Activated naive CD8-positive, alpha-beta T cell treated with anti-CD3 and anti-CD28 coated beads, Interleukin-2, amount 50 U/mL, for 24 hours (primary cell): Measurements from ENCODE around the gene OAS3.

Experiments used
- ATAC-seq: fragments of 150-1000 bp; cut with Tn5 transposase; one replicate; pipeline ENCODE4 v1.10.0; 2021
- DNase-seq: peaks from one replicate; pipeline ENCODE4 v3.0.0; 2021
- H3K27ac Mint-ChIP-seq: one replicate; pipeline ENCODE4 v1.8.0; 2021; ENCODE audit warnings: mild to moderate bottlenecking, mixed read lengths
- H3K27me3 Mint-ChIP-seq: one replicate; pipeline ENCODE4 v1.8.0; 2021; ENCODE audit warnings: mixed read lengths
- H3K36me3 Mint-ChIP-seq: one replicate; pipeline ENCODE4 v1.8.0; 2021; ENCODE audit warnings: low read depth, mixed read lengths
- H3K4me1 Mint-ChIP-seq: one replicate; pipeline ENCODE4 v1.8.0; 2021; ENCODE audit warnings: mixed read lengths
- H3K4me3 Mint-ChIP-seq: one replicate; pipeline ENCODE4 v1.8.0; 2021; ENCODE audit warnings: mild to moderate bottlenecking, moderate library complexity, mixed read lengths
- H3K9me3 Mint-ChIP-seq: one replicate; pipeline ENCODE4 v1.8.0; 2021; ENCODE audit warnings: mixed read lengths

OAS3 gene

GRCh38 chr12:112937741-112938719 lies at the start of gene OAS3:
OAS3 (plus strand) TSS chr12:112938474; CDS start chr12:112938531, 57 bp downstream.
- Mint-ChIP-seq H3K4me1 (peaks cover 33% of the 10 kb centered on the region), H3K36me3 (no peaks in the 10 kb centered on the region), H3K27ac (peak within 1 kb of the TSS; percentile 89), H3K27me3 (no peaks in the 10 kb centered on the region), H3K4me3 (peak within 1 kb of the TSS; percentile 93), H3K9me3 (no peaks in the 10 kb centered on the region)
- DNase-seq, result peak; percentile 66
- peak; percentile 56 for ATAC-seq

DNA sequence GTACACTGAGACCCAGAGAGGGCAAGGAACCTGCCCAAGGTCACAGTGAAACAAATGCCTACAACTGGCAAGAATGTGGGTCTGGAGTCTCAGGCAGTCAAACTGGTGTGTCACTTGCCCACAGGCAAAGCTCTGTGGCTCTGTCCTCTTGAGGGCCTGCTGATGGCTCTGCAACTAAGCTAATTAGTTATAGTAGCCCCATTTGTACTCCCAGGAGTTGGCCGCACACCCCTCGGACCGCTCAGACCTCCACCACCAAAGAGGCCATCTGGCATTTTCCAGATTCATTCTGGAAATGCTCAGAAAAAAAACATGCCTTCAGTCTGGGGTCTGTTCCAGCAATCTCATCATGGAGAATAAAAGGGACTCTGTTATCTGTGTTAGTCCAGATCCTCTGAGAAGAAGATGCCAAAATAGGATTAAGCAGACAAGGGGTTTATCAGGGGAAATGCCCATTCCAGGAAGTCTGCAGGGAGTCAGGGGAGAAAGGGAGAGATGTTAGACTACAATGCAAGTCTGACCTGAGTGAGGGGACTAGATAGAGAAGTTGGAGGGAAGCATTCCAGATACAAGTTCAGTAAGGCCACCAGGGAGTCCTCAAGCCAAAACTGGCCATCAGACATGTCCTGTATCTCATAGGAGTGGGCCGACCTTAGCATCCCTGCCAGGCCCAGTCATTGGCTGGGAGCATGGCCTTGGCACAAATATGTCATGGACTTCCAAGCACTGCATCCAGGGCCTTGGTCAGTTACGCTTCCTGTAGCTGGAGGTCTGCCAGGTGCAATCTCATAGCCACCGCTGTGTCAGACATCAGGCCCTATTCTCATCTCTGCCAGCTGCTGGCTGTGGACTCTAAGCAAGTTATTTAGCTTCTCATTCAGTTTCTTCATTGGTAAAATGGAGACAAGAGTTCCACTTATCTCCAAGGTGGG lies 46.9 kb upstream of the OAS3 start:
- Mint-ChIP-seq H3K4me3 (no peak overlapping the region), H3K36me3 (no peaks in the 10 kb centered on the region), H3K4me1 (no peaks in the 10 kb centered on the region), H3K9me3 (no peaks in the 10 kb centered on the region), H3K27me3 (peaks cover 5% of the 10 kb centered on the region), H3K27ac (no peak overlapping the region)
- no peak for ATAC-seq
- DNase-seq, result no peak

- Mint-ChIP-seq H3K9me3 (no peaks in the 10 kb centered on the region), H3K27me3 (peaks cover 10% of the 10 kb centered on the region), H3K27ac (no peak overlapping the region), H3K4me3 (no peak overlapping the region), H3K4me1 (no peaks in the 10 kb centered on the region), H3K36me3 (no peaks in the 10 kb centered on the region)
- no peak for DNase-seq
- ATAC-seq, result no peak
Measured at GRCh38 chr12:112892856-112893255, 45.4 kb upstream of the OAS3 start.

GRCh38 chr12:112894128-112894527 lies 44.1 kb upstream of the OAS3 start:
- H3K27ac Mint-ChIP-seq, result no peak overlapping the region
- no peaks in the 10 kb centered on the region for H3K4me1 Mint-ChIP-seq
- no peak overlapping the region for H3K4me3 Mint-ChIP-seq
- DNase-seq (no peak), ATAC-seq (no peak)
- no peaks in the 10 kb centered on the region for H3K9me3 Mint-ChIP-seq
- H3K36me3 Mint-ChIP-seq, result no peaks in the 10 kb centered on the region
- H3K27me3 Mint-ChIP-seq, result peaks cover 10% of the 10 kb centered on the region

- Mint-ChIP-seq H3K9me3 (no peaks in the 10 kb centered on the region), H3K27ac (no peak overlapping the region), H3K4me1 (peaks cover 14% of the 10 kb centered on the region), H3K27me3 (peaks cover 8% of the 10 kb centered on the region), H3K36me3 (no peaks in the 10 kb centered on the region), H3K4me3 (no peak overlapping the region)
- DNase-seq (no peak), ATAC-seq (no peak)
Measured at GRCh38 chr12:112898380-112898779, 39.9 kb upstream of the OAS3 start.

- Mint-ChIP-seq H3K27me3 (peaks cover 5% of the 10 kb centered on the region), H3K27ac (no peak overlapping the region), H3K4me3 (no peak overlapping the region), H3K9me3 (no peaks in the 10 kb centered on the region), H3K4me1 (peaks cover 25% of the 10 kb centered on the region), H3K36me3 (no peaks in the 10 kb centered on the region)
- DNase-seq (peak; percentile 39), ATAC-seq (peak; percentile 69)
Measured at GRCh38 chr12:112900298-112901145, 37.8 kb upstream of the OAS3 start.

GRCh38 chr12:112901271-112901670 lies 37.0 kb upstream of the OAS3 start:
- ATAC-seq (no peak), DNase-seq (no peak)
- no peaks in the 10 kb centered on the region for H3K9me3 Mint-ChIP-seq
- no peak overlapping the region for H3K4me3 Mint-ChIP-seq
- H3K27ac Mint-ChIP-seq, result no peak overlapping the region
- peaks cover 30% of the 10 kb centered on the region for H3K4me1 Mint-ChIP-seq
- peaks cover 5% of the 10 kb centered on the region for H3K27me3 Mint-ChIP-seq
- no peaks in the 10 kb centered on the region for H3K36me3 Mint-ChIP-seq

DNA sequence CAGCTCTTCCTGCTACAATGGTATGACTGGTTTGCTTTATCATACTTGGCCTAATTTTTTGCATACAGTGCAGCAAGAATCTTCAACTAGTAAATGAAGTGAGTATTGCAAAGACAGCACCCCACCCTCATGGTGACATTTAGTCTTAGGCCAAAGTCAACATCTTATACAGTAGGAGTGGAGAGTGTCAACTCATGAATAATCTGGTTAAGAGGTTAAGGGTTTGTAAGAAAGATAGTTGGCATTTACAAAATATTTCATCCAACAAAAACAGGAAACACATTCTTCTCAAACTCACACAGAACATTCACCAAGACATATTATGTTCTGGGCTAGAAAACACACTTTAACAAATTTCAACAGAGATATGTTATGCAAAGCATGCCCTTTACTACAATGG lies 33.7 kb upstream of the OAS3 start:
- Mint-ChIP-seq H3K4me1 (peaks cover 62% of the 10 kb centered on the region), H3K9me3 (no peaks in the 10 kb centered on the region), H3K27ac (peak overlapping the region; percentile 13), H3K36me3 (peaks cover 2% of the 10 kb centered on the region), H3K27me3 (no peaks in the 10 kb centered on the region), H3K4me3 (no peak overlapping the region)
- ATAC-seq (no peak), DNase-seq (no peak)

DNA sequence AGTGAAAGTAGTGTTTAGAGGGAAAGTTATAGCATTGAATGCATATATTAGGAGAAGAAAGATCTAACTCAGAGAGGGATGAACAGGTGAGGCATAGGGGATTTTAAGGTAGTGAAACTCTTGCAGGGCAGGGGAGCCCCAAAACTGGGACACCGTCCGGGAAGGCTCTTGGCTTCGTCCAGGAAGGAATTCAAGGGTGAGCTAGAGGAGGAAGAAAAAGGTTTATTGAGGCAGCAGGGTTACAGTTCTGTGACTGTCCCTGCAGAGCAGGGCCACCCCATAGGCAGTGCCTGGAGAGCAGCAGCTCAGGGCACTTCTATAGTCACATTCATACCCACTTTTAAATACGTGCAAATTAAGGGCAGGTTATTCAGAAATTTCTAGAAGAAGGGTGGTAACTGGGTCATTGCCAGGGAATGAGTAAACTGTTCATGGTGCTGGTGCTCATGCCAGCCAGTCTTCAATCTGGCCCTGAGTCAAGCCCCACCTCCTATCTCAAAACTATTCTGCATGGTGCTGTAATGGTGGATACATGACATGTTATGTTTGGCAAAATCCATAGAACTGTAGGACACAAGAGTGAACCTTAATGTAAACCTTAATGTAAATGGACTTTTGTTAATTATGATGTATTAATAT lies 32.7 kb upstream of the OAS3 start:
- no peaks in the 10 kb centered on the region for H3K27me3 Mint-ChIP-seq
- H3K4me3 Mint-ChIP-seq, result no peak overlapping the region
- H3K9me3 Mint-ChIP-seq, result no peaks in the 10 kb centered on the region
- no peak overlapping the region for H3K27ac Mint-ChIP-seq
- peaks cover 9% of the 10 kb centered on the region for H3K36me3 Mint-ChIP-seq
- no peak for DNase-seq
- peaks cover 70% of the 10 kb centered on the region for H3K4me1 Mint-ChIP-seq
- ATAC-seq, result no peak

- H3K36me3 Mint-ChIP-seq, result peaks cover 21% of the 10 kb centered on the region
Measured at GRCh38 chr12:112906712-112907414, 31.4 kb upstream of the OAS3 start, which contains the start of gene OAS1. OAS1 (plus strand) TSS chr12:112906962; CDS start chr12:112907040, 78 bp downstream.

GRCh38 chr12:112907415-112908157 lies 30.7 kb upstream of the OAS3 start:
- no peak for DNase-seq
- no peaks in the 10 kb centered on the region for H3K27me3 Mint-ChIP-seq

More at GRCh38 chr12:112906712-112907414, 31.4 kb upstream of the OAS3 start, which contains the start of gene OAS1:
- ATAC-seq, result peak; percentile 82
- H3K27me3 Mint-ChIP-seq, result no peaks in the 10 kb centered on the region
- peak within 1 kb of the TSS; percentile 92 for H3K27ac Mint-ChIP-seq
- peak within 1 kb of the TSS; percentile 90 for H3K4me3 Mint-ChIP-seq
- H3K9me3 Mint-ChIP-seq, result no peaks in the 10 kb centered on the region
- peaks cover 68% of the 10 kb centered on the region for H3K4me1 Mint-ChIP-seq
- peak; percentile 23 for DNase-seq

GRCh38 chr12:112908548-112908947 lies 29.7 kb upstream of the OAS3 start:
- H3K9me3 Mint-ChIP-seq, result peaks cover 9% of the 10 kb centered on the region
- peaks cover 36% of the 10 kb centered on the region for H3K36me3 Mint-ChIP-seq
- no peaks in the 10 kb centered on the region for H3K27me3 Mint-ChIP-seq
- peaks cover 58% of the 10 kb centered on the region for H3K4me1 Mint-ChIP-seq
- ATAC-seq, result no peak
- peak; percentile 13 for DNase-seq
- peak overlapping the region; percentile 90 for H3K4me3 Mint-ChIP-seq
- H3K27ac Mint-ChIP-seq, result peak overlapping the region; percentile 71

More at GRCh38 chr12:112907415-112908157, 30.7 kb upstream of the OAS3 start:
- H3K36me3 Mint-ChIP-seq, result peaks cover 27% of the 10 kb centered on the region
- ATAC-seq, result no peak
- no peaks in the 10 kb centered on the region for H3K9me3 Mint-ChIP-seq
- H3K4me3 Mint-ChIP-seq, result peak overlapping the region; percentile 90
- peaks cover 61% of the 10 kb centered on the region for H3K4me1 Mint-ChIP-seq
- H3K27ac Mint-ChIP-seq, result peak overlapping the region; percentile 92
